ENCODE data around the gene SLC30A1. TPM values are rescaled to one million over a fixed set of nuclear protein-coding genes. Genes with fewer than 3 reads are reported as not detected.

SLC30A1 gene
- total and polyA plus RNA-seq, 9 donors: 7.4 to 23.4 (median 18.9) TPM

- no peak for TF ChIP-seq CTCF (IDR thresholded peaks at IDR 0.05)
- Histone ChIP-seq H3K36me3 (no peaks in the 10 kb centered on the region), H3K4me3 (no peak overlapping the region), H3K9me3 (no peaks in the 10 kb centered on the region), H3K4me1 (ENCODE audit: insufficient read depth) (no peaks in the 10 kb centered on the region), H3K27me3 (no peaks in the 10 kb centered on the region), H3K27ac (no peak overlapping the region)
- no peak for DNase-seq
- WGBS, 3 donors: 50 to 52% (median 51%) methylated on average over 9 of the region's 9 CpGs
- intact Hi-C loops (cut with DNase I): no loop called here
These were observed 19.5 kb downstream of the SLC30A1 start for GRCh38 chr1:211559222-211560010.

GRCh38 chr1:211557894-211558625 is 20.9 kb downstream of the SLC30A1 start:
- H3K4me1 ChIP-seq (ENCODE audit: insufficient read depth): no peaks in the 10 kb centered on the region
- no peak overlapping the region for H3K4me3 ChIP-seq
- 72 to 81% (median 75%) methylated on average over 8 of the region's 8 CpGs for WGBS, 3 donors
- intact Hi-C loops (cut with DNase I): no loop called here
- TF ChIP-seq POLR2A (IDR thresholded peaks at IDR 0.05) (no peak), CTCF (IDR thresholded peaks at IDR 0.05) (no peak), EP300 (IDR thresholded peaks at IDR 0.05) (no peak)
- H3K36me3 ChIP-seq: no peaks in the 10 kb centered on the region
- no peak for DNase-seq
- H3K27me3 ChIP-seq: no peaks in the 10 kb centered on the region
- no peaks in the 10 kb centered on the region for H3K9me3 ChIP-seq
- no peak overlapping the region for H3K27ac ChIP-seq

DNA sequence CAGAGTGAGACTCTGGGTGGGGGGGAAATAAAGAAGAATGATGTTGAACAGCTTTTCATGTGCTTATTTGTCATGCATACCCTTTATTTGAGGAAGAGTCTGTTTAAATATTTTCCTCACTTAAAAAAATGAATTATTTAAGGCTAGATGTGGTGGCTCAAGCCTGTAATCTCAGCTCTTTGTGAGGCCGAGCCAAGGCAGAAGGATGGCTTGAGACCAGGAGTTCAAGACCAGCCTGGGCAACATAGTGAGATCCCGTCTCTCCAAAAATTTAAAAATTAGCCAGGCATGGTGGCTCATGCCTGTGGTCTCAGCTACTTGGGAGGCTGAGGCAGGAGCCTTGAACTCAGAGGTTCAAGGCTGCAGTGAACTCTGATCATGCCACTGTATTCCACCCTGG is 25.4 kb downstream of the SLC30A1 start:
- intact Hi-C loops (cut with DNase I): no loop called here
- Histone ChIP-seq H3K27me3 (no peaks in the 10 kb centered on the region), H3K9me3 (no peaks in the 10 kb centered on the region), H3K4me1 (ENCODE audit: insufficient read depth) (no peaks in the 10 kb centered on the region), H3K36me3 (no peaks in the 10 kb centered on the region), H3K4me3 (no peak overlapping the region), H3K27ac (no peak overlapping the region)
- TF ChIP-seq POLR2A (IDR thresholded peaks at IDR 0.05) (no peak), EP300 (IDR thresholded peaks at IDR 0.05) (no peak), CTCF (IDR thresholded peaks at IDR 0.05) (no peak)
- WGBS, 3 donors: 43 to 93% (median 81%) methylated on average over 2 of the region's 2 CpGs
- no peak for DNase-seq

DNA sequence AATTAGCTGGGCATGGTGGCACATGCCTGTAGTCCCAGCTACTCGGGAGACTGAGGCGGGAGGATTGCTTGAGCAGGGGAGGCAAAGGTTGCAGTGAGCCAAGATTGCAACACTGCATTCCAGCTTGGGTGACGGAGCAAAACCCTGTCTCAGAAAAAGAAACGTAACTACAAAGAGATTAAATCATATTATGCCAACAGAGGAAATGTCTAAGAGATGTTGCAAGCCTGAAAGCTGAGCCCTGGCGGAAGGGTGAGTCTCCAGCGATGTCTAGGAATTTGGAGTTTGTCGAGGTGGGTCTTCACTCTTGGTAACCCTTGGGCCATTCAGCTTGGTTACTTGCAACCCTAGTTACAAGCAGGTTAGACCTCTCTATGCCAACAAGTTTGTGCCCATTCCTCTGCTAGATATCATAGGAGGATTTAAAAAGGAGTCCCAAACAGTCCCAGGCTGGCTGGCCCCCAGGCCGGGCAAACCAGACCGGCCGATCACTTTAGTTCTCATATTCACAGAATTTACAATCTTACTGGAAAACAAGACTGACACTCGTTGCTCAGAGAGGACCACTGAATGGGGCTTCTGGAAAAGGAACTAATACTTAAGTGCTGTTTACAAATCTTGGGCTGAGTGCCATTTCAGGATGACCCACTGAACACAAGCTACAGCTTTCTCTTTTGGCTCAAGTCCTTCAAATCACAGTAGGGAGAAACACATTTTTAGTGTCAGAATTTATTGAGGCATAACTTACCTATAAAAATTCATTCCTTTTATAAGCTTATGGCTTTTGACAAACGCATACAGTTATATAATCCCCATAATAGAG is 27.1 kb downstream of the SLC30A1 start:
- TF ChIP-seq CTCF (IDR thresholded peaks at IDR 0.05) (no peak), POLR2A (IDR thresholded peaks at IDR 0.05) (no peak), EP300 (IDR thresholded peaks at IDR 0.05) (no peak)
- no peaks in the 10 kb centered on the region for H3K9me3 ChIP-seq
- no peaks in the 10 kb centered on the region for H3K36me3 ChIP-seq
- no peak overlapping the region for H3K27ac ChIP-seq
- no peaks in the 10 kb centered on the region for H3K4me1 ChIP-seq (ENCODE audit: insufficient read depth)
- no peak for DNase-seq
- 53 to 59% (median 56%) methylated on average over 12 of the region's 12 CpGs for WGBS, 3 donors
- intact Hi-C loops (cut with DNase I): no loop called here
- H3K4me3 ChIP-seq: no peak overlapping the region
- no peaks in the 10 kb centered on the region for H3K27me3 ChIP-seq

All from ovary (tissue), 9 donors.